ENCODE results near the gene FLNC.

DNA sequence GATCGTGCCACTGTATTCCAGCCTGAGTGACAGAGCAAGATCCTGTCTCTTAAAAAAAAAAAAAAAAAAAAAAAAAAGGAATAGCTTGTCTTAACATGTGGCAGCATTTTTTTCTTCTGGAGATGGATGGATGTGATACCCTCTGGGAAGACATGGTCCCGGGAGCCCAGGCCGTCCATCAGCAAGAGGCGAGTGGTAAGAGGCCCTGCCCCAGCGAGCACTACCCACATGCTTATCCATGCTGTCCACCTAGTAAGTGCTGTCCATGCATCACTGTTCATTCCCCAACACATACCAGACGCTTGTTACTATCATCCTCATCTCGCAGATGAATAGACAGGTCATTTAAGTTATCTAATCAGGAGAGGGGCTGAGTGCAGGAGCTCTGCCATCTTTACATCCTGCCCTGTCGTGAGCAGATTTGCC is 45.3 kb downstream of the FLNC start:
- TF ChIP-seq, protein P1, sequence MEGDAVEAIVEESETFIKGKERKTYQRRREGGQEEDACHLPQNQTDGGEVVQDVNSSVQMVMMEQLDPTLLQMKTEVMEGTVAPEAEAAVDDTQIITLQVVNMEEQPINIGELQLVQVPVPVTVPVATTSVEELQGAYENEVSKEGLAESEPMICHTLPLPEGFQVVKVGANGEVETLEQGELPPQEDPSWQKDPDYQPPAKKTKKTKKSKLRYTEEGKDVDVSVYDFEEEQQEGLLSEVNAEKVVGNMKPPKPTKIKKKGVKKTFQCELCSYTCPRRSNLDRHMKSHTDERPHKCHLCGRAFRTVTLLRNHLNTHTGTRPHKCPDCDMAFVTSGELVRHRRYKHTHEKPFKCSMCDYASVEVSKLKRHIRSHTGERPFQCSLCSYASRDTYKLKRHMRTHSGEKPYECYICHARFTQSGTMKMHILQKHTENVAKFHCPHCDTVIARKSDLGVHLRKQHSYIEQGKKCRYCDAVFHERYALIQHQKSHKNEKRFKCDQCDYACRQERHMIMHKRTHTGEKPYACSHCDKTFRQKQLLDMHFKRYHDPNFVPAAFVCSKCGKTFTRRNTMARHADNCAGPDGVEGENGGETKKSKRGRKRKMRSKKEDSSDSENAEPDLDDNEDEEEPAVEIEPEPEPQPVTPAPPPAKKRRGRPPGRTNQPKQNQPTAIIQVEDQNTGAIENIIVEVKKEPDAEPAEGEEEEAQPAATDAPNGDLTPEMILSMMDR (IDR thresholded peaks at IDR 0.05), result no peak
- no peak for TF ChIP-seq POLR2A (IDR thresholded peaks at IDR 0.05)

Measured in uterus (tissue), 2 donors.